Measurements from ENCODE around the gene SDHB. TPM values are rescaled to one million over a fixed set of nuclear protein-coding genes. Genes with fewer than 3 reads are reported as not detected.
A peak's percentile ranks its signal among the peaks of the same experiment; 100 is the strongest.

The SDHB gene
- polyA plus RNA-seq, 1 of the 3 experiments (the other 2 are of a cell fraction), result 128 TPM

DNA sequence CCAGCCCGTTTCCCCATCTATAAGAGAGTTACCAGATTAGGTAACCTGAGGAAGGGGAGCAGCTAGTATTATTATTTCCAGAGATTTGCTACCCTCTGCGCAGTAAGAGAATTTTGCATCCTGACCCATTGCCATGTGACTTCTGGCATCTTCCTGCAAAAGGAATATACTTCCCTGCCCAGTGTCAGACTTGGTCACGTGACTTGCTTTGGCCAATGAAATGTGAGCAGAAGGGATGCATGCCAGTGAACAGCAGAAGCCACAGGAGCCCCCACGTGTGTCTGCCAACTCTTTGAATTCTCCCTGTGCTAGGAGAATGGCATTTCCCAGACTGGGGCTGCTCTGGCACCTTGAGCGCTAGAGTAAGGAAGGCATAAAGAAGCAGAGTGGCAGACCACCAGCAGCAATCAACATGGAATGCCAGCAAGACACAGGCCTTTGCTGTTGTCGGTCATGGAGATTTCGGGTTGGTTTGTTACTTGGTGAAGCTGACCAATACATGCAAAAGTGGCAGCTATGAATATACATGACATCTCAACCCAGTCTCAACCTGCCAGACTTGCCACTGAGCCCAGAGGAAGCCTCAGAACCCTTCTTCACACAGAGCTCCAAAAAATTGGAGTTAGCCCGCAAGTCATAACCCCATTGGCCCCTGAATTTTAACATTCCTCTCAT is 26.4 kb upstream of the SDHB start:
- 71% methylated on average over 8 of the region's 8 CpGs for WGBS (ENCODE audit: low lambda C conversion rate)
- DNase-seq, result no peak
- Histone ChIP-seq H3K4me3 (ENCODE audit: low read depth in 2 of 2, low read length in 1 of 2) (no peak overlapping the region), H3K4me1 (ENCODE audit: control insufficient read depth in 1 of 2, insufficient read depth in 2 of 2, low read depth in 1 of 2, low read length in 1 of 2) (no peaks in the 10 kb centered on the region), H3K9me3 (no peaks in the 10 kb centered on the region), H3K27me3 (ENCODE audit: insufficient read depth) (no peaks in the 10 kb centered on the region; the same call in 1 of the 2 replicates), H2AFZ (ENCODE audit: low read depth) (no peak overlapping the region), H3K9ac (no peak overlapping the region), H3F3A (replicated peaks; ENCODE audit: insufficient read depth) (no peaks in the 10 kb centered on the region), H3K79me2 (ENCODE audit: insufficient read depth) (no peaks in the 10 kb centered on the region), H3K9me2 (no peaks in the 10 kb centered on the region), H4K20me1 (ENCODE audit: insufficient read depth) (no peaks in the 10 kb centered on the region), H3K27ac (ENCODE audit: low read depth in 2 of 2, low read length in 1 of 2) (no peak overlapping the region), H3K4me2 (no peak overlapping the region), H3K36me3 (replicated peaks in 1 of 2; ENCODE audit: control insufficient read depth in 1 of 2, insufficient read depth in 2 of 2, low read length in 1 of 2) (no peaks in the 10 kb centered on the region)
- ChIA-PET CTCF (interaction anchor here (0.6 to 1.5 kb wide), 5 partner anchors 18 to 256 kb away, joined by 3 to 4 read pairs (median 3); no protein-coding TSS in a partner anchor), POLR2A (no interaction called here)
- TF ChIP-seq, protein P1, sequence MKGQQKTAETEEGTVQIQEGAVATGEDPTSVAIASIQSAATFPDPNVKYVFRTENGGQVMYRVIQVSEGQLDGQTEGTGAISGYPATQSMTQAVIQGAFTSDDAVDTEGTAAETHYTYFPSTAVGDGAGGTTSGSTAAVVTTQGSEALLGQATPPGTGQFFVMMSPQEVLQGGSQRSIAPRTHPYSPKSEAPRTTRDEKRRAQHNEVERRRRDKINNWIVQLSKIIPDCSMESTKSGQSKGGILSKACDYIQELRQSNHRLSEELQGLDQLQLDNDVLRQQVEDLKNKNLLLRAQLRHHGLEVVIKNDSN (IDR thresholded peaks at IDR 0.05; ENCODE audit: borderline replicate concordance, low read depth), result 0 out of 2 replicates have a peak, but pooled peaks have one; percentile 15
- no peak for TF ChIP-seq RFX5 (IDR thresholded peaks at IDR 0.05; ENCODE audit: low read length)

DNA sequence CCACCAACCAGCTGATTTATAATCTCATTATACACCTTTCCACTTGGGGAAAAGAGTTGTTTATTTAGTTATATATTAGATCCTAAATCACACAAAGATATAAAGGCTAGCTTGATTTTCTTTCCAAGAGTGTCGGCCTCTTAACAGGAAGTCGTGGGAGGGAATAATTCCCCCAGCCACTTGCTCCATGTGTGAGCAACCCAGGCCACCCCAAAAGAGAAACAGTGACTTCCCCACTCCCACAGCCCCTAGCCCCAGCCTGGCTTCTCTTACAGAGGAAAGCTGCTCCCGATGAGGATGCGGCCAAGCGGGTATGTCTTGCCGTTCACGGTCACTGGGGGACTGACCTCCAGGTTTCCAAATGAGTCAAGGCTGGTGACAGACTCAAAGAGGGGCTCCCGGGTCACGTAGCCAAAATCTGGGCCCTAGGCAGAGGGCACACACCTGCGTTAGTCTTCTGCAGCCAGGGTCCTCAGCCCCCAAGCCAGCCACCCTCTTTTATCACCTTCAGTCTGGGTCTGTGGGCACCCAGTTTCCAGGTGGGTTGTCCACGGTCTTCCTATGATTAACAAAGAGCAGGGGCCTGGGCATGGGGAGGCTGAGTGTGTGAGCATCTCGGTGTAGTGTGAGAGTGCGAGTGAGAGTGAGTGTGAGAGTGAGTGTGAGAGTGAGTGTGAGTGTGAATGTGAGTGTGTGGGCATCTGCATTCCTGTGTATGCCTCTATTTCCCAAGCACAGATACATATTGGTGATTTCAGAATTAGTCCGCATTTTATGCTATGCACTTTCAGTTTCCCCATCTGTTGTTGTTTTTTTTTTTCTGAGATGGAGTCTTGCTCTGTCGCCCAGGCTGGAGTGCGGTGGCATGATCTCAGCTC is 25.4 kb upstream of the SDHB start:
- Histone ChIP-seq H3K27ac (ENCODE audit: low read depth in 2 of 2, low read length in 1 of 2) (no peak overlapping the region), H3K4me2 (no peak overlapping the region), H3K36me3 (replicated peaks in 1 of 2; ENCODE audit: control insufficient read depth in 1 of 2, insufficient read depth in 2 of 2, low read length in 1 of 2) (no peaks in the 10 kb centered on the region), H3K4me3 (ENCODE audit: low read depth in 2 of 2, low read length in 1 of 2) (no peak overlapping the region), H3K9me3 (no peaks in the 10 kb centered on the region), H3K79me2 (ENCODE audit: insufficient read depth) (no peaks in the 10 kb centered on the region), H3K9ac (no peak overlapping the region), H3F3A (replicated peaks; ENCODE audit: insufficient read depth) (no peaks in the 10 kb centered on the region), H3K27me3 (ENCODE audit: insufficient read depth) (no peaks in the 10 kb centered on the region; the same call in 1 of the 2 replicates), H3K9me2 (no peaks in the 10 kb centered on the region), H4K20me1 (ENCODE audit: insufficient read depth) (no peaks in the 10 kb centered on the region), H2AFZ (ENCODE audit: low read depth) (no peak overlapping the region), H3K4me1 (ENCODE audit: control insufficient read depth in 1 of 2, insufficient read depth in 2 of 2, low read depth in 1 of 2, low read length in 1 of 2) (no peaks in the 10 kb centered on the region)
- POLR2A ChIA-PET, result no interaction called here
- 74% methylated on average over 8 of the region's 16 CpGs for WGBS (ENCODE audit: low lambda C conversion rate)
- TF ChIP-seq NRF1 (IDR thresholded peaks at IDR 0.05; ENCODE audit: low read depth, low read length) (no peak), RAD21 (IDR thresholded peaks at IDR 0.05; ENCODE audit: low read length) (no peak), CHD2 (IDR thresholded peaks at IDR 0.05; ENCODE audit: low read length, partially characterized antibody) (no peak)
- TF ChIP-seq, protein P2, sequence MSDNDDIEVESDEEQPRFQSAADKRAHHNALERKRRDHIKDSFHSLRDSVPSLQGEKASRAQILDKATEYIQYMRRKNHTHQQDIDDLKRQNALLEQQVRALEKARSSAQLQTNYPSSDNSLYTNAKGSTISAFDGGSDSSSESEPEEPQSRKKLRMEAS (IDR thresholded peaks at IDR 0.05; ENCODE audit: low read depth), result no peak
- DNase-seq, result no peak
- CTCF ChIA-PET, result interaction anchor here (0.5 to 1.0 kb wide), 2 partner anchors 47 to 127 kb away, joined by 3 read pairs; no protein-coding TSS in a partner anchor
